K562 (cell line): ENCODE data around the gene NUP205. TPM values are rescaled to one million over a fixed set of nuclear protein-coding genes. Genes with fewer than 3 reads are reported as not detected.

Experiments used
- BACH1 ChIP-seq: fragments of 200-800 bp; sonication (Bioruptor generic); IDR thresholded peaks from 2 replicates; pipeline ENCODE4 v1.6.1; 2016; ENCODE audit warnings: missing genetic modification characterization, missing compliant biosample characterization
- CHD2 ChIP-seq: IDR thresholded peaks from 2 replicates; pipeline ENCODE4 v1.6.1; 2011; ENCODE audit warnings: low read depth, low read length
- CREM ChIP-seq: IDR thresholded peaks from 2 replicates; pipeline ENCODE4 v1.6.1; 2014; ENCODE audit warnings: antibody characterized with exemption, low read depth
- DACH1 ChIP-seq: fragments of 450-650 bp; IDR thresholded peaks from 2 replicates; pipeline ENCODE4 v1.6.1; 2018; ENCODE audit not compliant: partially characterized antibody
- DPF2 ChIP-seq: fragments of 450-650 bp; IDR thresholded peaks from 2 replicates; pipeline ENCODE4 v1.6.1; 2016
- ELF4 ChIP-seq: fragments of 450-650 bp; formaldehyde crosslinking; IDR thresholded peaks from 2 replicates; pipeline ENCODE4 v1.4.0; 2022; ENCODE audit warnings: missing genetic modification characterization
- FOXA3 ChIP-seq, 2 experiments: fragments of 450-650 bp in 1 of 2; sonication (generic) in 1 of 2; formaldehyde crosslinking; IDR thresholded peaks in 1 of 2; conservative IDR thresholded peaks in 1 of 2; 2 replicates each; pipeline versions ENCODE4 v1.4.0 to v1.8.0; 2020 to 2022; ENCODE audit warnings: mild to moderate bottlenecking in 2 of 2, missing genetic modification reagents in 1 of 2
- KDM1A ChIP-seq, 2 experiments: fragments of 450-650 bp; IDR thresholded peaks; 2 replicates each; pipeline ENCODE4 v1.6.1; 2016; ENCODE audit warnings: mild to moderate bottlenecking in 2 of 2
- MED1 ChIP-seq: sonication (generic); formaldehyde crosslinking; IDR thresholded peaks from 2 replicates; pipeline ENCODE4 v1.8.1; 2023; ENCODE audit warnings: missing genetic modification reagents, borderline replicate concordance
- NFATC3 ChIP-seq: fragments of 450-650 bp; IDR thresholded peaks from 2 replicates; pipeline ENCODE4 v1.6.1; 2017; ENCODE audit warnings: mild to moderate bottlenecking
- RAD51 ChIP-seq: fragments of 450-650 bp; IDR thresholded peaks from 2 replicates; pipeline ENCODE4 v1.7.1; 2016; ENCODE audit warnings: low read depth, mild to moderate bottlenecking, borderline replicate concordance
- RUNX1 ChIP-seq: sonication (generic); IDR thresholded peaks from 2 replicates; pipeline ENCODE4 v1.6.1; 2016; ENCODE audit warnings: antibody characterized with exemption, low read depth
- SMARCC2 ChIP-seq: fragments of 450-650 bp; IDR thresholded peaks from 2 replicates; pipeline ENCODE4 v1.6.1; 2017; ENCODE audit warnings: antibody characterized with exemption, moderate library complexity, mild to moderate bottlenecking, low read depth
- SMARCE1 ChIP-seq: fragments of 450-650 bp; IDR thresholded peaks from 2 replicates; pipeline ENCODE4 v1.7.1; 2016; ENCODE audit warnings: mild to moderate bottlenecking
- ZBTB26 ChIP-seq: fragments of 450-650 bp; formaldehyde crosslinking; IDR thresholded peaks from 2 replicates; pipeline ENCODE4 v1.4.0; 2022; ENCODE audit warnings: missing genetic modification characterization
- ZNF445 ChIP-seq: fragments of 250-450 bp; sonication (Bioruptor Pico); IDR thresholded peaks from 2 replicates; pipeline ENCODE4 v1.4.0; 2020; ENCODE audit warnings: low read depth, mild to moderate bottlenecking, moderate library complexity
- polyA plus RNA-seq, 8 experiments: library from polyadenylated mRNA; depleted of rRNA in 4 of 8; stranded (reverse) in 5 of 8; unstranded in 3 of 8; fragments of >200 nt; fragmentation: Nextera tagmentation in 2 of 8; fragmentation: Illumina TruSeq in 1 of 8; extraction: Ambion mirVana in 2 of 8; extraction: Trizol in 1 of 8; gene quantifications; 2 replicates each; pipeline versions ENCODE4 v1.2.1 to v1.2.3, GENCODE V29; 2011 to 2014; ENCODE audit warnings: inconsistent platforms in 1 of 8, missing spikeins in 1 of 8
- total RNA-seq, 7 experiments: library from RNA; depleted of rRNA in 6 of 7; stranded (reverse); fragments of >200 nt in 6 of 7; fragmentation: Illumina TruSeq in 2 of 7; extraction: Trizol in 2 of 7; gene quantifications; 2 replicates each; pipeline versions ENCODE4 v1.2.1 to v1.2.3, GENCODE V29; 2011 to 2021; ENCODE audit warnings: low replicate concordance in 1 of 7

Gene NUP205
- total and polyA plus RNA-seq, 9 of the 15 experiments (the other 6 are each of a cell fraction or from before 2014, with no cell fraction given), result 101 to 282 (median 193) TPM

GRCh38 chr7:135508883-135509588 lies 48.7 kb upstream of the NUP205 start (continued):
- peak in 1 of 2 experiments; percentile 52; a peak in 1 of 4 replicates for TF ChIP-seq KDM1A (IDR thresholded peaks at IDR 0.05)
- peak; percentile 70 for TF ChIP-seq SMARCE1
- no peak for TF ChIP-seq MED1 (CRISPR knock-in tag)
- TF ChIP-seq DACH1, result peak; percentile 3
- TF ChIP-seq DPF2, result peak; percentile 37; the same call in 1 of the 2 replicates
- TF ChIP-seq NFATC3, result no peak
- no peak for TF ChIP-seq FOXA3 (CRISPR knock-in tag; conservative IDR thresholded peaks at IDR 0.05 in 1 of 2, IDR thresholded peaks at IDR 0.05 in 1 of 2)
- 0 out of 2 replicates have a peak, but pooled peaks have one; percentile 2 for TF ChIP-seq CREM
- TF ChIP-seq ZNF445, result no peak
- TF ChIP-seq SMARCC2, result 0 out of 2 replicates have a peak, but pooled peaks have one; percentile 6
- TF ChIP-seq BACH1 (tag), result no peak
- TF ChIP-seq ELF4 (CRISPR knock-in tag), result 0 out of 2 replicates have a peak, but pooled peaks have one; percentile 8
- TF ChIP-seq RUNX1, result no peak
- TF ChIP-seq RAD51, result no peak
- TF ChIP-seq CHD2, result no peak
- peak; percentile 83; the same call in 1 of the 2 replicates for TF ChIP-seq ZBTB26 (CRISPR knock-in tag)
